Measurements from ENCODE around the gene GNA12.

Gene GNA12

DNA sequence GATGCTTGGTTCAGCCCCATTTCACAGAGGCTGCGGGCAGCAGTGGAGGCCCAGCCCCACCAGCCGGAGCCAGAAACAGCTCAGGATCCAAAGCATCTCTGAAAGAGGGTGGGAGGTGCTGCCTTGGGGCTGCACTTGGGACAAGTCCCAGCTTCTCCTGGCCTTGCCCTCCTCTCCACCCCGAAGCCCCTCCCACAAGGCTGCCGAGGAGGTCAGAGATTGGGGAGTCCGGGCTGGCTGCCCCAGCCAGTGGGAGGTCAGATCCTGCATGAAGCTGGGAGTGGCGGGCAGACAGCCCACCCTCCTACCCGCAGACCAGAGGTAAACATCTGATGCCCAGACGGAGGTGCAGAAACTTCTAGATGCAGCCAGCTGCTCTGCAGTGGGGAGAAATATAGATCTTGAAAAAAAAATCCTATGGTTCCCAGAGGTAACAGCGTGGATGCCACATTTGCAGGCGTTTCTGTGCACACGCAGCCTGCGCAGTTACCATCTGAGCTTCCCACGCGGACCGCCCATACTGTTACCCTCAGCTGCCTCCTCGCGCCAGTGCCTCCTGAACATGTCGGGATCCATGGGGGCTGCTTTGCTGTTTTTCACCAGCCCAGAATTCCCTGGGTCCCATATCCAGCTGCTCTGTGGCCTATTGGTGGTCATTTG is 36.9 kb upstream of the GNA12 start:
- DNase-seq, result no peak
- no peaks in the 10 kb centered on the region for H3K9me3 ChIP-seq (replicated peaks; ENCODE audit: insufficient read depth, low read length)
- no peaks in the 10 kb centered on the region for H4K20me1 ChIP-seq (ENCODE audit: insufficient read depth, low read length)
- H3K27ac ChIP-seq (ENCODE audit: low read length), result no peak overlapping the region
- H3K9me2 ChIP-seq (replicated peaks; ENCODE audit: insufficient read depth, low read length), result no peaks in the 10 kb centered on the region
- no peaks in the 10 kb centered on the region for H3F3A ChIP-seq (ENCODE audit: insufficient read depth, low read length)
- no peaks in the 10 kb centered on the region for H3K79me2 ChIP-seq (ENCODE audit: low read length)
- H3K9ac ChIP-seq (ENCODE audit: low read length), result no peak overlapping the region
- H3K36me3 ChIP-seq (replicated peaks; ENCODE audit: insufficient read depth, low read length), result no peaks in the 10 kb centered on the region
- 0 out of 2 replicates have a peak overlapping the region, but pooled peaks have one; percentile 15 for H2AFZ ChIP-seq (ENCODE audit: low read length)
- H3K4me1 ChIP-seq (ENCODE audit: low read length), result no peaks in the 10 kb centered on the region
- H3K4me2 ChIP-seq (ENCODE audit: low read depth, low read length), result no peak overlapping the region
- H3K27me3 ChIP-seq (replicated peaks; ENCODE audit: insufficient read depth, low read length), result no peaks in the 10 kb centered on the region
- no peak overlapping the region for H3K4me3 ChIP-seq (ENCODE audit: low read length)
- TF ChIP-seq EZH2 (optimal IDR thresholded peaks at IDR 0.05; ENCODE audit: low read depth, low read length) (no peak), EZH2phosphoT487 (IDR thresholded peaks at IDR 0.05; ENCODE audit: low read length) (no peak)
- TF ChIP-seq, protein P1, sequence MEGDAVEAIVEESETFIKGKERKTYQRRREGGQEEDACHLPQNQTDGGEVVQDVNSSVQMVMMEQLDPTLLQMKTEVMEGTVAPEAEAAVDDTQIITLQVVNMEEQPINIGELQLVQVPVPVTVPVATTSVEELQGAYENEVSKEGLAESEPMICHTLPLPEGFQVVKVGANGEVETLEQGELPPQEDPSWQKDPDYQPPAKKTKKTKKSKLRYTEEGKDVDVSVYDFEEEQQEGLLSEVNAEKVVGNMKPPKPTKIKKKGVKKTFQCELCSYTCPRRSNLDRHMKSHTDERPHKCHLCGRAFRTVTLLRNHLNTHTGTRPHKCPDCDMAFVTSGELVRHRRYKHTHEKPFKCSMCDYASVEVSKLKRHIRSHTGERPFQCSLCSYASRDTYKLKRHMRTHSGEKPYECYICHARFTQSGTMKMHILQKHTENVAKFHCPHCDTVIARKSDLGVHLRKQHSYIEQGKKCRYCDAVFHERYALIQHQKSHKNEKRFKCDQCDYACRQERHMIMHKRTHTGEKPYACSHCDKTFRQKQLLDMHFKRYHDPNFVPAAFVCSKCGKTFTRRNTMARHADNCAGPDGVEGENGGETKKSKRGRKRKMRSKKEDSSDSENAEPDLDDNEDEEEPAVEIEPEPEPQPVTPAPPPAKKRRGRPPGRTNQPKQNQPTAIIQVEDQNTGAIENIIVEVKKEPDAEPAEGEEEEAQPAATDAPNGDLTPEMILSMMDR (IDR thresholded peaks at IDR 0.05; ENCODE audit: low read length), result no peak

DNA sequence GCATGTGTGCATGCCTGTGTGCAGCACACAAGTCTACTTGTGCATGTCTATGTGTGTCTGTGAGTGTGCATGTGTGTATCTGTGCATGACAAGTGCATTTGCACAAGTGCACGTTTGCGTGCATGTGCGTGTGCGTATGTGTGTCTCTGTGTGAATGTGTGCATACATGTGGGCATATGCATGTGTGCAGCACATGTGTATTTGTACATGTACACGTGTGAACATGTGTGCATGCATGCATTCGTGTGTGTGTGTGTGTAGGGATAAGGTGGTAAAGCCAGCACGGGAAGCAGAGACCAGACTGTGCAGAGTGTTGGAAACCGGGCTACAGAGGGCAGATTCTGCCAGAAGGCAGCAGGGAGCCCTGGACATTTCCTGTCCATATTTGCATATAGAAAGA is 35.9 kb upstream of the GNA12 start:
- Histone ChIP-seq H4K20me1 (ENCODE audit: insufficient read depth, low read length) (no peaks in the 10 kb centered on the region), H3K27me3 (replicated peaks; ENCODE audit: insufficient read depth, low read length) (no peaks in the 10 kb centered on the region), H3K4me1 (ENCODE audit: low read length) (no peaks in the 10 kb centered on the region), H2AFZ (ENCODE audit: low read length) (no peak overlapping the region), H3K4me2 (ENCODE audit: low read depth, low read length) (no peak overlapping the region), H3F3A (ENCODE audit: insufficient read depth, low read length) (no peaks in the 10 kb centered on the region), H3K9me3 (replicated peaks; ENCODE audit: insufficient read depth, low read length) (no peaks in the 10 kb centered on the region), H3K9ac (ENCODE audit: low read length) (no peak overlapping the region), H3K27ac (ENCODE audit: low read length) (no peak overlapping the region), H3K79me2 (ENCODE audit: low read length) (no peaks in the 10 kb centered on the region), H3K36me3 (replicated peaks; ENCODE audit: insufficient read depth, low read length) (no peaks in the 10 kb centered on the region), H3K4me3 (ENCODE audit: low read length) (no peak overlapping the region), H3K9me2 (replicated peaks; ENCODE audit: insufficient read depth, low read length) (no peaks in the 10 kb centered on the region)
- TF ChIP-seq, protein P1 (IDR thresholded peaks at IDR 0.05; ENCODE audit: low read length), result no peak
- TF ChIP-seq EZH2 (optimal IDR thresholded peaks at IDR 0.05; ENCODE audit: low read depth, low read length), result no peak
- no peak for TF ChIP-seq EZH2phosphoT487 (IDR thresholded peaks at IDR 0.05; ENCODE audit: low read length)
- DNase-seq, result no peak

- Histone ChIP-seq H3K4me2 (ENCODE audit: low read depth, low read length) (no peak overlapping the region), H3K9ac (ENCODE audit: low read length) (no peak overlapping the region), H3K4me3 (ENCODE audit: low read length) (no peak overlapping the region), H2AFZ (ENCODE audit: low read length) (no peak overlapping the region), H3K4me1 (ENCODE audit: low read length) (no peaks in the 10 kb centered on the region), H3K36me3 (replicated peaks; ENCODE audit: insufficient read depth, low read length) (no peaks in the 10 kb centered on the region), H3K9me2 (replicated peaks; ENCODE audit: insufficient read depth, low read length) (no peaks in the 10 kb centered on the region), H3K27me3 (replicated peaks; ENCODE audit: insufficient read depth, low read length) (no peaks in the 10 kb centered on the region), H3F3A (ENCODE audit: insufficient read depth, low read length) (no peaks in the 10 kb centered on the region), H3K79me2 (ENCODE audit: low read length) (no peaks in the 10 kb centered on the region), H3K9me3 (replicated peaks; ENCODE audit: insufficient read depth, low read length) (no peaks in the 10 kb centered on the region), H3K27ac (ENCODE audit: low read length) (no peak overlapping the region), H4K20me1 (ENCODE audit: insufficient read depth, low read length) (no peaks in the 10 kb centered on the region)
- DNase-seq, result no peak
- TF ChIP-seq EZH2phosphoT487 (IDR thresholded peaks at IDR 0.05; ENCODE audit: low read length) (no peak), EZH2 (optimal IDR thresholded peaks at IDR 0.05; ENCODE audit: low read depth, low read length) (no peak)
- TF ChIP-seq, protein P1 (IDR thresholded peaks at IDR 0.05; ENCODE audit: low read length), result no peak
These were observed 35.2 kb upstream of the GNA12 start for GRCh38 chr7:2879354-2879753.

Data from MM.1S (cell line).